IPS DF 4.7 (cell line): Measurements from ENCODE around the gene P2RY13.

Experiments
- DNase-seq: peaks from one replicate; pipeline ENCODE4 v3.0.0-alpha.2; 2013; ENCODE audit warnings: low spot score; ENCODE audit errors: extremely low read depth

Gene P2RY13

DNA sequence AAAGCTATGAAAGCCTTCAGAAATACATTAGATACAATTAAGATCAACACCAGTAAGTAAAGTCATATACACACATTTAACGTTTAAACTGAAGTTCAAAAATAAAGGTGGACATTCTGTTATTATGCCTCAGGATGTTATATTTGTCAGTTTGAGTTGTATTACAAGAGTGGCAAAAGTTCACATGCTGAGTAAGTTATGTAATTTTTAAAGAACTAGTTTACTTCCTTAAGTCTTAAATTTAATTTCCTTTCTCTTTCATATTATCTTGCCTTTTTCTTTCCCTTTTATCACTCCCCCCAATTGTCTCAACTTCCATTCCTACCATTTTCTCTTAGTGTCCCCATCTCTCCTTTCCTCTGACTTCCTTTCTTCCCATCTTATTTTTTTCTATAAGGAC, 7.8 kb downstream of the P2RY13 start:
- DNase-seq = no peak

- no peak for DNase-seq
Observed at GRCh38 chr3:151320131-151320530, 9.2 kb downstream of the P2RY13 start.

- no peak for DNase-seq
Observed at GRCh38 chr3:151319628-151320027, 9.7 kb downstream of the P2RY13 start.

- no peak for DNase-seq
Observed at GRCh38 chr3:151318991-151319390, 10.4 kb downstream of the P2RY13 start.

DNA sequence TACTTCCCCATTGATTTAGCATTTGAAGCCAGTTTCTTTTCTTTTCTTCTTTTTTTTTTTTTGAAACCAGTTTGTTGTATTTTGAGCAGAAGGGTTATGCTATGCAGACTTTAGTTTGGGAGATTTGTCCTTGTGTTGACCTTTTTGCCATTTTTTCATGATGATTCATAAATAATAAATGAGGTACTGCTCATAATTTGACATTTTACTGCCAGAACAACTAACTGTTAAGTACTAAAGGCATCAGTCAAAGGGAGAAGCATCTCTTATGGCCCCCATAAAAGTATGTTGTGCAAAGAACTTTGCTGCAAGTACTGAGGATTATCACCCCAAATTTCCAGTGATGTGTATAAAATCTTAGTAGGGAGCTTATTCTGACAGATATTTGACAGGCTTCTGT, 11.0 kb downstream of the P2RY13 start:
- no peak for DNase-seq

- DNase-seq = no peak
Observed at GRCh38 chr3:151316267-151316991, 12.9 kb downstream of the P2RY13 start, which contains the start of gene GPR87. TSS of gene GPR87 (minus strand) at chr3:151316820. CDS start at chr3:151300100, 16,720 bp downstream.

DNA sequence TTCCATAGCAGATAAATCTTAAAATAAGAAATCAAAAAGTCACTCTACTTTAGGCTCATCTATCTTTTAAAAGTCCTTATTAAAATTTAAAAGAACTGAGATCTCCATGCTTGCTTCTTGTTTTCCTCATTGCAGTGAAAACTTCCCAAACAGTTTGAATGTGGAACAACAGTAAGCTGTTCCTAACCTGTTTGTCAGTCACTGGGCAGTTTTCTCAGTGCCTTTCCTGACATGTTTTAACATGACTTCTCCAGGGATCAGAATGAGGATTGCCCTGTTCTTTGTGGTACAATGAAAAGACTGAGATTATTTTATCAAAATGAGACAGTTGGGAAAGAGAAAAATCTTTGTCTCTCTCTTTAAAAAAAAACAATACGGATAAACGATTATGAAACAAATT, 13.5 kb downstream of the P2RY13 start:
- DNase-seq = no peak

- no peak for DNase-seq
Observed at GRCh38 chr3:151315136-151315535, 14.2 kb downstream of the P2RY13 start.

- DNase-seq = no peak
Observed at GRCh38 chr3:151314593-151314992, 14.8 kb downstream of the P2RY13 start.

DNA sequence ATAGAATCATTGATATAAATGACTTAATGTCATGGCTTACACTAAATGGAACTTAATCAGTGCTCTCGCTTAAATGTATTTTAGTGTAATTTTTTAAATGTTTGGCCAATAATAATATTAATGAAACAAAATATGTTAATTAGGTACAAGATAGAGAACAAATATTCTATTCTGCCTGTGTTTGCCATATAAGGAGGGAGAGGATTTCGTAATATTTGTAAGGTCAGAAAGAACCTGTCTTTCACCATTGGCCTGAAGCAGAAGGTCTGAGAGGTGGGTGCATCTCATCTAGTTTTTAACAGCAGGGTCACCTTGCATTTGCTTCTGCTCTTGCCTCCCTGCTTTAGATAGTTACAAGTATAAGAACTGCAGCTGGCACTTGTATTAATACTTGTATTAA, 15.2 kb downstream of the P2RY13 start:
- DNase-seq = no peak

- no peak for DNase-seq
Observed at GRCh38 chr3:151312972-151313371, 16.4 kb downstream of the P2RY13 start.

GRCh38 chr3:151309566-151309965, 19.8 kb downstream of the P2RY13 start:
- DNase-seq = no peak

DNA sequence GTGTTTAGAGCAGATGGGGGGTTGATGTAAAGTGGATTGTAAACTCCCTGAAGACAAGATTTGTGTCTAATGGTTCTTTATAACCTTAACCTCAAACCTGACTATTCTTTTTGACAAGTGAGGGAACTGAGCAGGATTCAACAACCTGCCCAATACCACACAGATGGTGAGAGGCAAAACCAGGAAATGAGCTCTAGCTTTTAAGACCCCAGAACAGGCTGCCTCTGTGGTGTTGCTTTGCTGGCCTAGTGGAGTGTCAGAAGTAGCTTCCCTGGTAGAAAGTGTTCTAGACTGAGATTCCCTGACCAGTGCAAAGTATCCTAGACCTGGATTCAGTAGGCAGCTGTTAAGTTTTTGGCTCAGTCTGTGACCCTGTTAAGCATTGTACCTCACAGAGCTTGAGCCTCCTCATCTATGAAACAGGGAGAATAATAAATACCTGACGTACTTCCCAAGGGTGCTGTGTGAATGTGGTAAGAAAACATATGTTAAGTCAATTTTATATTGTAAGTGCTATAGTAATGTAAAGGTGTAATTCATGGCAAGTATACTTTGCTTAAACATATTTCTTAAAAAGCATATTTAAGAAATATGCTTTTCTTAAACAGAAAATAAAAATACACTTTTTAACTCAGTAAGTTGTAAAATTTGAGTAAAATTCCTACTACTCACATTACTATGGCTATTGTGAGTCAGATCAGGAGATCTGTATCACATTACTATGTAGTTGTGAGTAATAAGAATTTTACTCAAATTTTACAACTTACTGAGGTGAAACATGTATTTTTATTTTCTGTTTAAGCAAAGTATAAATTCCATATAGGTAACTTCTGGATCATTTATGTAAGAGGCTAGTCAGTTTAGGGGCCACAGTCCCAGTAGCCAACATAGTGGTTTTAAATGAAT, 21.5 kb downstream of the P2RY13 start:
- DNase-seq = no peak

DNA sequence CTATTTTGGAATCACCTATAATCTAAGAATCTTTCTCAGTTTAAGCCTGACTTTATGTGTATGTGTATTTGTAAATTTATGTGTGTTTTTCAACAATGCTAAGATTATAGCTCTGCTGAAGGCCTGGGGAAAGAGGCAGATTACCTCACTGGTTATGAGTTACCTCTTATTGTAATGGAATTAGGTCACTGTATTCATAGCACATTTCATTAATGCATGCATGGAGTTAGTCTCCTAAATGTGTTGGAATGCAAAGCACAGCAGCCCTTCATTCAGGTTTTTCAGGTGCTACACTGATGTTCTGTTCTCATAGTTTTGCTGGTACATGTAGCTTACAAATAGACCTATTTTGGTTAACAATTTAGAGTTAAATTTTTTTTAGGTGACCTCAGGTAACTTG, 22.2 kb downstream of the P2RY13 start:
- no peak for DNase-seq

DNA sequence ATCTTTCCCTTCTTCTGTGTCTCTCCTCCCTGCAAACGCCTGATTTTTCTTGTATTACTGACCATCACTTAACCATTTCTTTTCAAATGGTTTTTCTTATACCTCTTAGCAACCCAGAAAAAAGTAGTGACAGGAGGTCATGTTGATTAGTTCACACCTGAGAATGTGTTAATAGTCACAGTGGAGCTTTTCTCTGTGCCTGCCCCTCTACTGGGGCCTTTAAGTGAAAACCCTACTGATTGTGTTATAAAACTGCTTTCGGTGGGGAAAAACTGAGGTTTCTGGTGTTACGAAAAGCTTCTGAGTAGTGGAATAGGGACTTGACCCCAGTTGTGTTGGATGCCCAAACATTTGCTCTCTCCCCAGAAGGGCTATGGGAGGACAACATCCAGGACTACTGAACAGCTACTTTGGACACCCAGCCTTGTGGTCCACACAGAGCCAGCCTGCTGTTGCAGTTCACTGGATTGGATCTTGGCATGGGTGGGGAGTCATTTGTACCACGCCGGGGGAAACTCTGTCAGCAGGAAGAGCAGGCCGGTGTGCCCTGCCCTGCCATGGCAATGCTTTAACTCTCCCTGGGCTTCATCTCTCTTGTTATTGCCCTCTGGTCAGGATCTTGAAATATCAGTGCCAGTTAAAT, 23.1 kb downstream of the P2RY13 start:
- no peak for DNase-seq

- no peak for DNase-seq
Observed at GRCh38 chr3:151305775-151306151, 23.6 kb downstream of the P2RY13 start.

GRCh38 chr3:151305060-151305774, 24.1 kb downstream of the P2RY13 start:
- peak; percentile 71 for DNase-seq

GRCh38 chr3:151303751-151304150, 25.6 kb downstream of the P2RY13 start:
- no peak for DNase-seq

- DNase-seq = no peak
Observed at GRCh38 chr3:151301787-151302186, 27.6 kb downstream of the P2RY13 start.

DNA sequence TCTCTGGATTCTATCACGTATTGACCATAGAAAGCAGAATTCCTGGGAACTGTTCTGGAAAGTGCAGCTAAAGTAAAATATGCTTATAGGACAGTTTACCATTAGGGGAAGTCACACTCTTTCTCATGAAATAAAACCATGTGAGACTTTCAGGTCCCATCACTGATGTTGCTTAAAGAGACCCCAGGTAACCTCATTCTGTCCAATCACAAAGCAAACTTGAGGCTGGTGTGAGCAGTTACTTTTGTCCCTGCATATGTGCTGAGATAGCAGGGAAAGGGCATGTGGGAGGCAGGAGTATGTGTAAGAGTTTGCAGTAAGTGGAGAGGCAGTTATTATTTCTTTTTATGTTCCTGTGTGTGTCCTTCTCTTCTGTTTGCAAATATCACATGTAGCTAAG, 28.8 kb downstream of the P2RY13 start:
- DNase-seq = no peak

GRCh38 chr3:151299006-151299405, 30.3 kb downstream of the P2RY13 start:
- no peak for DNase-seq
